Loucy (cell line): ENCODE measurements around the gene TFPI.
A peak's percentile ranks its signal among the peaks of the same experiment; 100 is the strongest.
"Not testable (repeated sequence)": the region's sequence is repeated elsewhere in the genome, so short reads cannot be mapped to it uniquely, and the experiment has no call there.

ENCODE experiments used
- H2AFZ ChIP-seq: fragments of 200-600 bp; sonication (generic); 2 replicates; pipeline ENCODE4 v1.6.0; 2016; ENCODE audit warnings: antibody characterized with exemption, mild to moderate bottlenecking, low read length, moderate library complexity
- H3F3A ChIP-seq: fragments of 200-600 bp; 2 replicates; pipeline ENCODE4 v1.6.0; 2016; ENCODE audit warnings: antibody characterized with exemption, low read depth, mild to moderate bottlenecking
- H3K27me3 ChIP-seq: fragments of 200-600 bp; sonication (generic); 2 replicates; pipeline ENCODE4 v1.6.1; 2014; ENCODE audit warnings: low read length, mild to moderate bottlenecking; ENCODE audit not compliant: insufficient read depth, poor library complexity, severe bottlenecking
- H3K36me3 ChIP-seq: fragments of 200-600 bp; sonication (generic); 2 replicates; pipeline ENCODE4 v1.6.1; 2016; ENCODE audit warnings: low read length; ENCODE audit not compliant: insufficient read depth
- H3K4me1 ChIP-seq: fragments of 200-600 bp; sonication (generic); 2 replicates; pipeline ENCODE4 v1.5.1; 2014; ENCODE audit warnings: low read length, mild to moderate bottlenecking; ENCODE audit not compliant: insufficient read depth, poor library complexity, severe bottlenecking
- H3K4me2 ChIP-seq: fragments of 200-600 bp; sonication (generic); 2 replicates; pipeline ENCODE4 v1.6.0; 2014; ENCODE audit warnings: antibody characterized with exemption, low read length, low read depth, mild to moderate bottlenecking; ENCODE audit not compliant: poor library complexity, severe bottlenecking
- H3K4me3 ChIP-seq: fragments of 200-600 bp; sonication (generic); 2 replicates; pipeline ENCODE4 v1.5.1; 2014; ENCODE audit warnings: low read length, mild to moderate bottlenecking, mixed read lengths; ENCODE audit not compliant: poor library complexity, severe bottlenecking
- H3K79me2 ChIP-seq: fragments of 200-600 bp; sonication (generic); 2 replicates; pipeline ENCODE4 v1.6.1; 2014; ENCODE audit warnings: low read length; ENCODE audit not compliant: insufficient read depth
- H3K9ac ChIP-seq: fragments of 200-600 bp; sonication (generic); 2 replicates; pipeline ENCODE4 v1.6.0; 2014; ENCODE audit warnings: mild to moderate bottlenecking, low read depth, low read length, moderate library complexity; ENCODE audit not compliant: poor library complexity, severe bottlenecking
- H3K9me2 ChIP-seq: fragments of 200-600 bp; sonication (generic); replicated peaks from 2 replicates; pipeline ENCODE4 v1.6.1; 2016; ENCODE audit warnings: low read depth, low read length, mixed read lengths
- H3K9me3 ChIP-seq: fragments of 200-600 bp; sonication (generic); 2 replicates; pipeline ENCODE4 v1.6.1; 2014; ENCODE audit warnings: mild to moderate bottlenecking, antibody characterized with exemption, low read length, low read depth; ENCODE audit not compliant: insufficient read depth
- H4K20me1 ChIP-seq: fragments of 200-600 bp; sonication (generic); 2 replicates; pipeline ENCODE4 v1.6.0; 2014; ENCODE audit warnings: antibody characterized with exemption, low read length, mild to moderate bottlenecking; ENCODE audit not compliant: insufficient read depth, poor library complexity, severe bottlenecking
- CTCF ChIP-seq: fragments of 200-600 bp; sonication (generic); conservative IDR thresholded peaks from 2 replicates; pipeline ENCODE4 v1.5.1; 2014; ENCODE audit warnings: mild to moderate bottlenecking, antibody characterized with exemption, low read length
- EZH2phosphoT487 ChIP-seq: fragments of 200-600 bp; IDR thresholded peaks from 2 replicates; pipeline ENCODE4 v1.6.1; 2018; ENCODE audit warnings: antibody characterized with exemption, mild to moderate bottlenecking, moderate library complexity, borderline replicate concordance

The TFPI gene

DNA sequence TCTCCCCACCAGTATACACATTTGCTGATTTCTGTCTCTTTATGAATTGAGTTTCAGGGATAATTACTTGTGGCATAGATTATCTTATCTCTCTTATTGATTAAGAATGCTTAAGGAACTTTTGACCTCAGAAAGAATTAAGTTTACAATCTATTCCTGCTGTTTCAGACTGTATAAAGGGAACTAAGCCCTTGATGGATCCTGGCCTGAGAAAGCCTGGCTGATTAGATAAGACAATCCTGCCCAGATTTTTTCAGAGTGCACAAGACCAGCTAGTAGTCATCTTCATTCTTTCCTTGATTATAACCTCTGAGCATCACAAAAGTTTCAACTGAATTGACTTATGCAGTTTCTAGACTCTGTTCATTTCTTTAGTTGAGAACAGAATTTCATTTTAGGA, 22.7 kb upstream of the TFPI start:
- Histone ChIP-seq H3K27me3 (no peaks in the 10 kb centered on the region), H2AFZ (peak overlapping the region; percentile 38; the same call in 1 of the 2 replicates), H3K79me2 (no peaks in the 10 kb centered on the region), H4K20me1 (no peaks in the 10 kb centered on the region), H3K4me2 (no peak overlapping the region), H3K9ac (no peak overlapping the region), H3K4me3 (no peak overlapping the region), H3K9me2 (no peaks in the 10 kb centered on the region), H3F3A (no peaks in the 10 kb centered on the region), H3K36me3 (no peaks in the 10 kb centered on the region), H3K4me1 (no peaks in the 10 kb centered on the region), H3K9me3 (no peaks in the 10 kb centered on the region)
- no peak for TF ChIP-seq EZH2phosphoT487

DNA sequence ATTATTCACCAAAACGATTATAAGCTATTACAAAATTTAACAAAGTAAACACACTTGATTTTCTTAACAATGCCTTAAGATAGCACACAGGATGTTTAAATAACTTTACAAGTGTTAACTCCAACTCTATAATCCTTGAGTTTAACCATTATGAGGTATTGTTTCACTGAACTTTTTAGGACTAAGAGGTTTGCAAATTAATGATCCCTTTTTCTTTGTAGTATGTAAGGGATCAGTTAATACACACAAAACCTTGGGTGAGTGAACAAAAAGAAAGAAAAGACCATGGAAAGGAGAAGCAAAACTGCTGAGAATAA, 21.5 kb upstream of the TFPI start:
- Histone ChIP-seq H3K9me2 (no peaks in the 10 kb centered on the region), H3K79me2 (no peaks in the 10 kb centered on the region), H3K4me1 (no peaks in the 10 kb centered on the region), H4K20me1 (no peaks in the 10 kb centered on the region), H3K9ac (no peak overlapping the region), H3F3A (no peaks in the 10 kb centered on the region), H3K27me3 (no peaks in the 10 kb centered on the region), H3K4me2 (no peak overlapping the region), H3K36me3 (no peaks in the 10 kb centered on the region), H3K4me3 (no peak overlapping the region), H2AFZ (no peak overlapping the region), H3K9me3 (no peaks in the 10 kb centered on the region)
- TF ChIP-seq EZH2phosphoT487 (no peak), CTCF (no peak)

DNA sequence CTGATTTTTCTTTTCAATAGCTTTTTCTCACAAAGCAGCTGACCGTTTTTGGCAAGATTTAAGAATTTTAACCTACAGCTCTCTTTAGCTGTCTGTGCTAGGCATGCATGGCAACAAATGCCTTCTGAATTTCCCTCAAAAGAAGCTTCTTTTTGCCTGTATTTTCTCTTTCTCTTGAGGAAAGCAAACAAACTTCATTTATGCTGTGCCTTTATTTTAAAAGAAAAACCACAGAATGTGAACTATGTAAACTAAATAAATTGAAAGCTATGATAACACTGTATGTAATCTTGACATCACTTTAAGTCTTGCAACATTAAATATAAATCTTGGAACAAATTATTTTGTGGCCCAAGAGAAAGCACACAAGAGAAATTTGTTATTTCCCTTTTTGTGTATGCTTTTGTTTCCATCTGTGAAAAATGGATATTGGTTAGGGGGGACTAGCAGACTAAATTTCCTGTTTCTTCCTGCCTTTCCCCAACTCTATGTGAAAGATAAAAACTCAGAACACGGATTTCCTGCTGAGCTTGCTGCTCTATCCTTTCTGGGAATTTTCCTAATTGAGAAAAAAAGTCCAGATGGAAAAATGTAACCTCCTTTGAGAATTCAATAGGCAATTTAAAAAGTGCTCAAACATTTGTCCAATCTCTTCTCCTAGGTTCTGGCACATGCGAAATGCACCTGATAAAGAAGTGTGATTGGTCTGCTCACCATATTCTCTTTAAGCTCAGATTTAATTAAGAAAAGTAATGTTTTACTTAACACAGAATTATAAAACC, 20.9 kb upstream of the TFPI start:
- H3K36me3 ChIP-seq = no peaks in the 10 kb centered on the region
- H3K9me3 ChIP-seq = no peaks in the 10 kb centered on the region
- no peaks in the 10 kb centered on the region for H3K9me2 ChIP-seq
- no peak overlapping the region for H3K9ac ChIP-seq
- H3K27me3 ChIP-seq = no peaks in the 10 kb centered on the region
- H3K4me1 ChIP-seq = no peaks in the 10 kb centered on the region
- no peak overlapping the region for H2AFZ ChIP-seq
- no peaks in the 10 kb centered on the region for H3F3A ChIP-seq
- H3K4me3 ChIP-seq = no peak overlapping the region
- no peaks in the 10 kb centered on the region for H3K79me2 ChIP-seq
- H3K4me2 ChIP-seq = no peak overlapping the region
- H4K20me1 ChIP-seq = no peaks in the 10 kb centered on the region
- TF ChIP-seq CTCF (no peak), EZH2phosphoT487 (no peak)

GRCh38 chr2:187573722-187574121, 19.5 kb upstream of the TFPI start:
- H3K9ac ChIP-seq = no peak overlapping the region
- H3K4me3 ChIP-seq = no peak overlapping the region
- no peaks in the 10 kb centered on the region for H3K27me3 ChIP-seq
- no peak overlapping the region for H2AFZ ChIP-seq
- no peaks in the 10 kb centered on the region for H4K20me1 ChIP-seq
- no peaks in the 10 kb centered on the region for H3K4me1 ChIP-seq
- no peaks in the 10 kb centered on the region for H3K79me2 ChIP-seq
- no peak overlapping the region for H3K4me2 ChIP-seq
- no peaks in the 10 kb centered on the region for H3K36me3 ChIP-seq
- TF ChIP-seq EZH2phosphoT487 (no peak), CTCF (no peak)
- H3K9me3 ChIP-seq = no peaks in the 10 kb centered on the region
- H3K9me2 ChIP-seq = no peaks in the 10 kb centered on the region
- no peaks in the 10 kb centered on the region for H3F3A ChIP-seq

GRCh38 chr2:187571996-187572395, 17.8 kb upstream of the TFPI start:
- H3K9me3 ChIP-seq, H3K4me1 ChIP-seq, H2AFZ ChIP-seq, H3K4me2 ChIP-seq, H3F3A ChIP-seq, H3K4me3 ChIP-seq, H3K27me3 ChIP-seq, H3K9ac ChIP-seq, H3K36me3 ChIP-seq, H4K20me1 ChIP-seq, H3K9me2 ChIP-seq, H3K79me2 ChIP-seq: not testable (repeated sequence)
